ENCODE results near the gene BRD8. TPM values are rescaled to one million over a fixed set of nuclear protein-coding genes. Genes with fewer than 3 reads are reported as not detected.

Gene BRD8
- total RNA-seq, 1 experiment from 2014 or later = 104 TPM

- no peak overlapping the region for H3K4me3 ChIP-seq (ENCODE audit: low read depth, low read length)
- H3K4me1 Mint-ChIP-seq (ENCODE audit: low read depth, unreplicated experiment) = no peaks in the 10 kb centered on the region
- DNase-seq = no peak
- no peak for TF ChIP-seq CTCF (IDR thresholded peaks at IDR 0.05; ENCODE audit: insufficient read depth in 1 of 2, low read depth in 1 of 2, low read length in 1 of 2, severe bottlenecking in 1 of 2, unreplicated experiment in 1 of 2)
- H3K4me3 Mint-ChIP-seq (ENCODE audit: unreplicated experiment) = no peak overlapping the region
- POLR2A ChIA-PET = no interaction called here
- no peaks in the 10 kb centered on the region for H3K4me1 ChIP-seq
- no peak overlapping the region for H3K27ac Mint-ChIP-seq (ENCODE audit: unreplicated experiment)
- H3K9me3 Mint-ChIP-seq (ENCODE audit: unreplicated experiment) = no peaks in the 10 kb centered on the region
- intact Hi-C loops (cut with micrococcal nuclease; ENCODE audit: unreplicated experiment) = no loop called here
- H3K36me3 ChIP-seq (ENCODE audit: control insufficient read depth, insufficient read depth, low read length) = peaks cover 5% of the 10 kb centered on the region; the same call in 1 of the 2 replicates
- CTCF ChIA-PET = no interaction called here
- no TSS peak for BruUV-seq (replicated peaks)
- no peaks in the 10 kb centered on the region for H3K27me3 Mint-ChIP-seq (ENCODE audit: insufficient read depth, unreplicated experiment)
- H3K27me3 ChIP-seq (replicated peaks; ENCODE audit: control insufficient read depth, insufficient read depth, low read length) = no peaks in the 10 kb centered on the region
- no peaks in the 10 kb centered on the region for H3K9me3 ChIP-seq
- H3K36me3 Mint-ChIP-seq (ENCODE audit: insufficient read depth, unreplicated experiment) = peaks cover 94% of the 10 kb centered on the region
Observed at GRCh38 chr5:138170299-138170698, 8.1 kb downstream of the BRD8 start.

- Mint-ChIP-seq H3K27ac (ENCODE audit: unreplicated experiment) (no peak overlapping the region), H3K4me3 (ENCODE audit: unreplicated experiment) (no peak overlapping the region), H3K9me3 (ENCODE audit: unreplicated experiment) (no peaks in the 10 kb centered on the region), H3K36me3 (ENCODE audit: insufficient read depth, unreplicated experiment) (peaks cover 94% of the 10 kb centered on the region), H3K4me1 (ENCODE audit: low read depth, unreplicated experiment) (no peaks in the 10 kb centered on the region), H3K27me3 (ENCODE audit: insufficient read depth, unreplicated experiment) (no peaks in the 10 kb centered on the region)
- no peak for DNase-seq
- no peaks in the 10 kb centered on the region for H3K27me3 ChIP-seq (replicated peaks; ENCODE audit: control insufficient read depth, insufficient read depth, low read length)
- POLR2A ChIA-PET = no interaction called here
- no peak overlapping the region for H3K4me3 ChIP-seq (ENCODE audit: low read depth, low read length)
- peaks cover 6% of the 10 kb centered on the region for H3K36me3 ChIP-seq (ENCODE audit: control insufficient read depth, insufficient read depth, low read length)
- no peak for TF ChIP-seq CTCF (IDR thresholded peaks at IDR 0.05; ENCODE audit: insufficient read depth in 1 of 2, low read depth in 1 of 2, low read length in 1 of 2, severe bottlenecking in 1 of 2, unreplicated experiment in 1 of 2)
- CTCF ChIA-PET = no interaction called here
- no TSS peak for BruUV-seq (replicated peaks)
- intact Hi-C loops (cut with micrococcal nuclease; ENCODE audit: unreplicated experiment) = no loop called here
- H3K4me1 ChIP-seq = no peaks in the 10 kb centered on the region
- H3K9me3 ChIP-seq = no peaks in the 10 kb centered on the region
Observed at GRCh38 chr5:138169124-138169523, 9.3 kb downstream of the BRD8 start.

- no peaks in the 10 kb centered on the region for H3K9me3 Mint-ChIP-seq (ENCODE audit: unreplicated experiment)
- DNase-seq = no peak
- H3K36me3 Mint-ChIP-seq (ENCODE audit: insufficient read depth, unreplicated experiment) = peaks cover 94% of the 10 kb centered on the region
- intact Hi-C loops (cut with micrococcal nuclease; ENCODE audit: unreplicated experiment) = no loop called here
- ChIA-PET CTCF (no interaction called here), POLR2A (interaction anchor here (1.5 kb wide), 1 partner anchor 168 kb away, joined by 3 read pairs; the partner anchor contains the start of gene CDC25C)
- BruUV-seq (replicated peaks) = no TSS peak
- no peak overlapping the region for H3K4me3 ChIP-seq (ENCODE audit: low read depth, low read length)
- no peaks in the 10 kb centered on the region for H3K27me3 Mint-ChIP-seq (ENCODE audit: insufficient read depth, unreplicated experiment)
- no peaks in the 10 kb centered on the region for H3K4me1 Mint-ChIP-seq (ENCODE audit: low read depth, unreplicated experiment)
- H3K27ac Mint-ChIP-seq (ENCODE audit: unreplicated experiment) = no peak overlapping the region
- H3K4me1 ChIP-seq = no peaks in the 10 kb centered on the region
- no peaks in the 10 kb centered on the region for H3K9me3 ChIP-seq
- no peak overlapping the region for H3K4me3 Mint-ChIP-seq (ENCODE audit: unreplicated experiment)
- H3K36me3 ChIP-seq (ENCODE audit: control insufficient read depth, insufficient read depth, low read length) = peaks cover 9% of the 10 kb centered on the region
- no peaks in the 10 kb centered on the region for H3K27me3 ChIP-seq (replicated peaks; ENCODE audit: control insufficient read depth, insufficient read depth, low read length)
- TF ChIP-seq CTCF (IDR thresholded peaks at IDR 0.05; ENCODE audit: insufficient read depth in 1 of 2, low read depth in 1 of 2, low read length in 1 of 2, severe bottlenecking in 1 of 2, unreplicated experiment in 1 of 2) = no peak
Observed at GRCh38 chr5:138163721-138164120, 14.7 kb downstream of the BRD8 start.
